ENCODE results near the gene TTC38.

Gene TTC38

DNA sequence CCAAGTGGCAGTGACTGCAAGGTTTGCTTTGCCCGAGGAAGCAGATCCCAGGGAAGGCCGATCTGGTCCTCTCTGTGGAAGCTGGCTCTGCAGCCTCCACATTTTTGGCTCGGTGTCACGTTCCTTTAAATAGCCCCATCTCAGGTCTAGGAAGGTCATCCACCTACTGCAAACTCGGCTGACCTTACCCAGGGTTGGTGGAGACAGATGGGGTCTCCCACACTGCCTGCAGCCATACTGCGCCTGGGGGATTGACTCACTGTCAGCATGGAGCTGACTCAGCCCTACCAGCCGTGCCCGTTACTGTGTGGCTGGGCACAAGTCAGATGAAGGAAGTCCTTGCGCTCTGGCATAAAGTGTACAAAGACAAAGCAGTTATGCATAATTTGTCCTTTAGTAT lies 34.6 kb upstream of the TTC38 start:
- H3K4me2 ChIP-seq (ENCODE audit: low read length), result no peak overlapping the region
- TF ChIP-seq, protein P1, sequence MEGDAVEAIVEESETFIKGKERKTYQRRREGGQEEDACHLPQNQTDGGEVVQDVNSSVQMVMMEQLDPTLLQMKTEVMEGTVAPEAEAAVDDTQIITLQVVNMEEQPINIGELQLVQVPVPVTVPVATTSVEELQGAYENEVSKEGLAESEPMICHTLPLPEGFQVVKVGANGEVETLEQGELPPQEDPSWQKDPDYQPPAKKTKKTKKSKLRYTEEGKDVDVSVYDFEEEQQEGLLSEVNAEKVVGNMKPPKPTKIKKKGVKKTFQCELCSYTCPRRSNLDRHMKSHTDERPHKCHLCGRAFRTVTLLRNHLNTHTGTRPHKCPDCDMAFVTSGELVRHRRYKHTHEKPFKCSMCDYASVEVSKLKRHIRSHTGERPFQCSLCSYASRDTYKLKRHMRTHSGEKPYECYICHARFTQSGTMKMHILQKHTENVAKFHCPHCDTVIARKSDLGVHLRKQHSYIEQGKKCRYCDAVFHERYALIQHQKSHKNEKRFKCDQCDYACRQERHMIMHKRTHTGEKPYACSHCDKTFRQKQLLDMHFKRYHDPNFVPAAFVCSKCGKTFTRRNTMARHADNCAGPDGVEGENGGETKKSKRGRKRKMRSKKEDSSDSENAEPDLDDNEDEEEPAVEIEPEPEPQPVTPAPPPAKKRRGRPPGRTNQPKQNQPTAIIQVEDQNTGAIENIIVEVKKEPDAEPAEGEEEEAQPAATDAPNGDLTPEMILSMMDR (IDR thresholded peaks at IDR 0.05; ENCODE audit: low read depth, low read length, poor library complexity, severe bottlenecking), result no peak
- TF ChIP-seq EZH2phosphoT487 (IDR thresholded peaks at IDR 0.05; ENCODE audit: borderline replicate concordance, low read length), result no peak

DNA sequence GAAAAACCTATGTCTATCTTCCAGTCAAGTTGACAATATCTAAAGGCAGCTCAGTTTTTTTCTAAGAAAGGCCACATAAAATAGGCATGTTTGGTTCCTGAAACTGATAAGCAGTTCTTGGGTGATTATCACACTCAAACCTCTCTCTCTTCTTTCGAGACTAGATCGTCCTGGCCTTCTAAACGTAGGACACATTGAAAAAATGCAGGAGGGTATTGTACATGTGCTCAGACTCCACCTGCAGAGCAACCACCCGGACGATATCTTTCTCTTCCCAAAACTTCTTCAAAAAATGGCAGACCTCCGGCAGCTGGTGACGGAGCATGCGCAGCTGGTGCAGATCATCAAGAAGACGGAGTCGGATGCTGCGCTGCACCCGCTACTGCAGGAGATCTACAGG lies 32.8 kb upstream of the TTC38 start:
- Histone ChIP-seq H3K27ac (ENCODE audit: low read depth, low read length) (no peak overlapping the region), H3K79me2 (ENCODE audit: control insufficient read depth, low read length) (no peaks in the 10 kb centered on the region), H3K4me3 (ENCODE audit: low read length) (no peak overlapping the region), H3K4me1 (ENCODE audit: control insufficient read depth, low read length) (peaks cover 14% of the 10 kb centered on the region), H3K36me3 (ENCODE audit: control insufficient read depth, low read length) (no peaks in the 10 kb centered on the region), H4K20me1 (ENCODE audit: control insufficient read depth, insufficient read depth, low read depth, low read length) (no peaks in the 10 kb centered on the region), H3F3A (ENCODE audit: control insufficient read depth, insufficient read depth) (no peaks in the 10 kb centered on the region), H3K9me2 (replicated peaks; ENCODE audit: control insufficient read depth, low read length) (no peaks in the 10 kb centered on the region), H3K9me3 (ENCODE audit: control insufficient read depth, insufficient read depth, low read length) (no peaks in the 10 kb centered on the region), H3K4me2 (ENCODE audit: low read length) (no peak overlapping the region), H3K27me3 (ENCODE audit: control insufficient read depth, low read length) (no peaks in the 10 kb centered on the region)
- TF ChIP-seq, protein P1 (IDR thresholded peaks at IDR 0.05; ENCODE audit: low read depth, low read length, poor library complexity, severe bottlenecking), result no peak
- no peak for TF ChIP-seq EZH2phosphoT487 (IDR thresholded peaks at IDR 0.05; ENCODE audit: borderline replicate concordance, low read length)

More for the DNA sequence above, 34.6 kb upstream of the TTC38 start:
- Histone ChIP-seq H3K27me3 (ENCODE audit: control insufficient read depth, low read length) (no peaks in the 10 kb centered on the region), H3F3A (ENCODE audit: control insufficient read depth, insufficient read depth) (no peaks in the 10 kb centered on the region), H3K36me3 (ENCODE audit: control insufficient read depth, low read length) (no peaks in the 10 kb centered on the region), H4K20me1 (ENCODE audit: control insufficient read depth, insufficient read depth, low read depth, low read length) (no peaks in the 10 kb centered on the region), H3K9me2 (replicated peaks; ENCODE audit: control insufficient read depth, low read length) (no peaks in the 10 kb centered on the region), H3K4me1 (ENCODE audit: control insufficient read depth, low read length) (peaks cover 8% of the 10 kb centered on the region; the same call in 1 of the 2 replicates), H3K4me3 (ENCODE audit: low read length) (no peak overlapping the region), H3K27ac (ENCODE audit: low read depth, low read length) (no peak overlapping the region), H3K79me2 (ENCODE audit: control insufficient read depth, low read length) (no peaks in the 10 kb centered on the region), H3K9me3 (ENCODE audit: control insufficient read depth, insufficient read depth, low read length) (no peaks in the 10 kb centered on the region)

DNA sequence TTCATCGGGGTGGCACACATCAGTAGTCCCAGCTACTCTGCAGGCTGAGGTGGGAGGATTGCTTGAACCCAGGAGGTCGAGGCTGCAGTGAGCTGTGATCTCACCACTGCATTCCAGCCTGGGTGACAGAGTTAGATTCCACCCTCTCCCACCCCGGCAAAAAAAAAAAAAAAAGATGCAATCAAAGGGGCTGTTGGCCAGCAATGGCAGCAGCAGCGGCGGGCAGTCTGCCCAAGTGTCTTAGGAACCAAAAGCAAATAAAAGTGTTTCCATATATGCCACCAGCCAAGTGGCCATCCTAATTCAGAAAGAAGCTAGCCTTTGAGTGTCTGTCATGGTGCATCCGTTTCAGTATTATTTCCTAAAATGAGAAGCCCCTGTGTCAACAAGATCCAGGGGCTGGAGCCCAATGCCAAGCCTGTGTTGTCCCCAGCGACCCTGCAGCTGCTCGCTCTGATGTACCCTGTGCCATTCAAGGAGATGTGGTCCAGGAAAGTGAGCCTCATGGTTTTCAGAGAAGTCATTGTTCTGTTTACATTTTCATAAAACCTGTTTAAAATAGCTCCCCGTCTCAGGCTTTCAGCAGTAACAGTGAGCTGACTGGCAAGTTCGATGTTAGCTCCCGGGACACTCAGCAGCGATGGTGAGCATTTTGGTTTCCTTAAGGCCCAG lies 30.2 kb upstream of the TTC38 start:
- Histone ChIP-seq H3K4me3 (ENCODE audit: low read length) (no peak overlapping the region), H3K9me2 (replicated peaks; ENCODE audit: control insufficient read depth, low read length) (no peaks in the 10 kb centered on the region), H3K27ac (ENCODE audit: low read depth, low read length) (no peak overlapping the region), H3K27me3 (ENCODE audit: control insufficient read depth, low read length) (no peaks in the 10 kb centered on the region), H3K79me2 (ENCODE audit: control insufficient read depth, low read length) (no peaks in the 10 kb centered on the region), H4K20me1 (ENCODE audit: control insufficient read depth, insufficient read depth, low read depth, low read length) (no peaks in the 10 kb centered on the region), H3K36me3 (ENCODE audit: control insufficient read depth, low read length) (no peaks in the 10 kb centered on the region), H3F3A (ENCODE audit: control insufficient read depth, insufficient read depth) (no peaks in the 10 kb centered on the region), H3K9me3 (ENCODE audit: control insufficient read depth, insufficient read depth, low read length) (no peaks in the 10 kb centered on the region), H3K4me2 (ENCODE audit: low read length) (no peak overlapping the region), H3K4me1 (ENCODE audit: control insufficient read depth, low read length) (peaks cover 26% of the 10 kb centered on the region)
- TF ChIP-seq, protein P1 (IDR thresholded peaks at IDR 0.05; ENCODE audit: low read depth, low read length, poor library complexity, severe bottlenecking), result no peak
- TF ChIP-seq EZH2phosphoT487 (IDR thresholded peaks at IDR 0.05; ENCODE audit: borderline replicate concordance, low read length), result no peak
